Neural crest cell (in vitro differentiated cells): ENCODE results near the gene SPATA32. TPM values are rescaled to one million over a fixed set of nuclear protein-coding genes. Genes with fewer than 3 reads are reported as not detected.

Experiments used
- DNase-seq: peaks from one replicate; pipeline ENCODE4 v3.0.0; 2021; ENCODE audit warnings: low read depth, mixed read lengths, low spot score
- H3K27ac Mint-ChIP-seq: one replicate; pipeline ENCODE4 v1.8.0; 2021; ENCODE audit warnings: mild to moderate bottlenecking, mixed read lengths; ENCODE audit not compliant: unreplicated experiment
- H3K27me3 Mint-ChIP-seq: 2 replicates; pipeline ENCODE4 v1.8.0; 2021; ENCODE audit warnings: low read depth, mild to moderate bottlenecking, mixed read lengths
- H3K36me3 Mint-ChIP-seq: 2 replicates; pipeline ENCODE4 v1.8.0; 2021; ENCODE audit warnings: low read depth, mild to moderate bottlenecking, mixed read lengths
- H3K4me1 Mint-ChIP-seq: 2 replicates; pipeline ENCODE4 v1.8.0; 2021; ENCODE audit warnings: mixed read lengths
- H3K4me3 Mint-ChIP-seq: one replicate; pipeline ENCODE4 v1.8.0; 2021; ENCODE audit warnings: mild to moderate bottlenecking, mixed read lengths
- H3K9me3 Mint-ChIP-seq: 2 replicates; pipeline ENCODE4 v1.8.0; 2021; ENCODE audit warnings: mixed read lengths
- total RNA-seq: library from RNA; stranded (reverse); gene quantifications from 2 replicates; pipeline ENCODE4 v1.2.1, GENCODE V29; 2021
- TF ChIP-seq, protein P1 (sequence below): fragments of 200-600 bp; sonication (generic); conservative IDR thresholded peaks from 2 replicates; pipeline ENCODE4 v1.5.0; 2021; ENCODE audit warnings: antibody characterized with exemption, mild to moderate bottlenecking

Gene SPATA32
- total RNA-seq, 1 donor from 2014 or later = 0.23 TPM

DNA sequence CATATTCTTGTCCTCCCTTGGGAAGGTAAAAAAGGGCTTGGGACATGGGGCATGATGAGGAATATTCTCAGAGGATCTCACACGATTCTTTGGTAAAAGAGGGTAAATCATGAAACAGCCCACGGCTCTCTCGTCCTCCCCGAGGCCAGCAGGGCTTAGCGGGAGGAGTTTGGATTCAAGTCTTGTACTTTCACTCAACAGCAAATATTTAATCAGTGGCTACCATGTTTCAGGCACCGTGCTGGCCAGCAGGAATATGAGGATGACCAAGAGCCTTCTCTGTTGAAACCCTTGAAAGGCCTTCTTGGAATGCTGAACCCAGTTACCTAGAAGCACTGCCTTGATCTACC lies 46.1 kb upstream of the SPATA32 start:
- Mint-ChIP-seq H3K4me1 (peaks cover 23% of the 10 kb centered on the region), H3K27ac (no peak overlapping the region), H3K4me3 (no peak overlapping the region), H3K9me3 (no peaks in the 10 kb centered on the region), H3K27me3 (no peaks in the 10 kb centered on the region), H3K36me3 (peaks cover 5% of the 10 kb centered on the region)
- TF ChIP-seq, protein P1, sequence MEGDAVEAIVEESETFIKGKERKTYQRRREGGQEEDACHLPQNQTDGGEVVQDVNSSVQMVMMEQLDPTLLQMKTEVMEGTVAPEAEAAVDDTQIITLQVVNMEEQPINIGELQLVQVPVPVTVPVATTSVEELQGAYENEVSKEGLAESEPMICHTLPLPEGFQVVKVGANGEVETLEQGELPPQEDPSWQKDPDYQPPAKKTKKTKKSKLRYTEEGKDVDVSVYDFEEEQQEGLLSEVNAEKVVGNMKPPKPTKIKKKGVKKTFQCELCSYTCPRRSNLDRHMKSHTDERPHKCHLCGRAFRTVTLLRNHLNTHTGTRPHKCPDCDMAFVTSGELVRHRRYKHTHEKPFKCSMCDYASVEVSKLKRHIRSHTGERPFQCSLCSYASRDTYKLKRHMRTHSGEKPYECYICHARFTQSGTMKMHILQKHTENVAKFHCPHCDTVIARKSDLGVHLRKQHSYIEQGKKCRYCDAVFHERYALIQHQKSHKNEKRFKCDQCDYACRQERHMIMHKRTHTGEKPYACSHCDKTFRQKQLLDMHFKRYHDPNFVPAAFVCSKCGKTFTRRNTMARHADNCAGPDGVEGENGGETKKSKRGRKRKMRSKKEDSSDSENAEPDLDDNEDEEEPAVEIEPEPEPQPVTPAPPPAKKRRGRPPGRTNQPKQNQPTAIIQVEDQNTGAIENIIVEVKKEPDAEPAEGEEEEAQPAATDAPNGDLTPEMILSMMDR = no peak
- no peak for DNase-seq

DNA sequence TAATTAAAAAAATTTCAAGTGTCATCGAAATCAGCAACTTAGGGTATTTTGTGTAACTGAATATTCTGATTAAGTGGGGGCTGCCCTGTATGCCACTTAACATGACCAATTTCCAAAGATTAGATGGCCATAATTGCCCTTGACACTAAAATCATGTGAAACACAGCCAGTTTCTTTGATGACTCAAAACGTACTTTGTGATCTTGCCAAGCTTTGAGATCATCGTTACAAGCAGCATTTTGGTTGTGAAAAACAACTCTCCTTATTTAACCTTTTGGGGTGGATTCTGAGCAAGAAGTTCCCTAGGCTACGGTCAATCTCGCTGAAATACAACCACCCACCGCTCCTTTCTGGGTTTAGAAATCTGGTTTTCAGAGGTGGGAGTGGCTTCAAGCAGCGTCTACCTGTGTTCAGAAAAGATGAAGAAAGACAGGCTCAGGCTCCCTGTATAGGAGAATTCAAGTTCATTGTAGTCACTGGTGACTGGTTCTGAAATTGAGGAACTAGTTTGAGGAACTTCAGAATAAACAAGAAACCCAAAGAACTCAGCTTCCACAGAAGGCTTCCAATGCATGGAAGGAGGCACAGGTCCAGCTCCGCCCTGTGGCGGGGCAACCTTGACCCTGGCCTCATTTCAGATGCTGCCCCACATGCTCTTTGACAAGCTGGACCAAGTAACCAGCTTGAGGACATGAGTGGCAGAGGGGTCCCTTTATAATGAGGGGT lies 45.6 kb upstream of the SPATA32 start:
- Mint-ChIP-seq H3K4me3 (no peak overlapping the region), H3K27ac (no peak overlapping the region), H3K9me3 (no peaks in the 10 kb centered on the region), H3K27me3 (no peaks in the 10 kb centered on the region), H3K4me1 (peaks cover 18% of the 10 kb centered on the region), H3K36me3 (peaks cover 5% of the 10 kb centered on the region)
- TF ChIP-seq, protein P1 = no peak
- no peak for DNase-seq

GRCh38 chr17:45306623-45307022 lies 44.7 kb upstream of the SPATA32 start:
- H3K27me3 Mint-ChIP-seq = no peaks in the 10 kb centered on the region

DNA sequence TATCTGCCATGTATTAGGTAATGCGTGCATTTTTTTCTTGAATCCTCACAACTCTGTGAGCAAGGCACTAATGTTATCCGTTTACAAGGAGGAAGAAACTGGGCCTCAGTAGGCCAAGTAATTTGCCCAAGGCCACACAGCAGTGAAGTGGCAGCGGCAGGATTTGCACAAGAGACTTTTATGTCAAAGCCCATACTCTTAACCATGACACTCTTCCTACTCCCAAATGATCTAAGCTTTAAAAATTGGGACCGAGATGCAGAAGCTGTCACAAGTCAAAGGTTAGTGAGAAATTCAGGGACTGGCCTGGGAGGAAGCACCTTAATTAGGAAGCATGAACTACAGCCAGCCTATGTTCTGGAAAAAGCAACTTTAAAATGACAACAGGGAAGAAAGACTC lies 44.2 kb upstream of the SPATA32 start:
- Mint-ChIP-seq H3K27ac (no peak overlapping the region), H3K4me1 (peaks cover 18% of the 10 kb centered on the region), H3K36me3 (peaks cover 5% of the 10 kb centered on the region), H3K9me3 (no peaks in the 10 kb centered on the region), H3K27me3 (no peaks in the 10 kb centered on the region), H3K4me3 (no peak overlapping the region)
- no peak for DNase-seq
- TF ChIP-seq, protein P1 = no peak

More at GRCh38 chr17:45306623-45307022, 44.7 kb upstream of the SPATA32 start:
- H3K4me1 Mint-ChIP-seq = peaks cover 18% of the 10 kb centered on the region
- H3K4me3 Mint-ChIP-seq = no peak overlapping the region
- peaks cover 5% of the 10 kb centered on the region for H3K36me3 Mint-ChIP-seq
- TF ChIP-seq, protein P1 = peak; percentile 39
- H3K9me3 Mint-ChIP-seq = no peaks in the 10 kb centered on the region
- H3K27ac Mint-ChIP-seq = no peak overlapping the region
- no peak for DNase-seq

- Mint-ChIP-seq H3K4me1 (peaks cover 19% of the 10 kb centered on the region), H3K4me3 (no peak overlapping the region), H3K9me3 (no peaks in the 10 kb centered on the region), H3K27me3 (no peaks in the 10 kb centered on the region), H3K36me3 (peaks cover 5% of the 10 kb centered on the region), H3K27ac (no peak overlapping the region)
- DNase-seq = no peak
- TF ChIP-seq, protein P1 = no peak
These were observed 43.7 kb upstream of the SPATA32 start for GRCh38 chr17:45305530-45306087.
